GM21619 (cell line): Measurements from ENCODE around the gene G0S2.

Source experiments
- ATAC-seq: cut with Tn5 transposase; IDR thresholded peaks from one replicate; pipeline ENCODE4 v1.9.1; 2021; ENCODE audit not compliant: unreplicated experiment

Gene G0S2

GRCh38 chr1:209674957-209675564 is at the start of gene G0S2:
Gene G0S2 (plus strand): TSS chr1:209675412. CDS start chr1:209675685, 273 bp downstream.
- no peak for ATAC-seq

GRCh38 chr1:209625791-209626285 is 49.4 kb upstream of the G0S2 start:
- ATAC-seq = no peak

GRCh38 chr1:209626346-209627026 is 48.7 kb upstream of the G0S2 start:
- ATAC-seq = no peak

- ATAC-seq = peak; percentile 23
Observed at GRCh38 chr1:209627027-209627731, 48.0 kb upstream of the G0S2 start.

GRCh38 chr1:209627732-209628196 is 47.4 kb upstream of the G0S2 start:
- peak; percentile 89 for ATAC-seq

GRCh38 chr1:209628618-209629299 is 46.5 kb upstream of the G0S2 start:
- ATAC-seq = no peak

- no peak for ATAC-seq
Observed at GRCh38 chr1:209629621-209630382, 45.4 kb upstream of the G0S2 start.

- no peak for ATAC-seq
Observed at GRCh38 chr1:209630383-209631225, 44.6 kb upstream of the G0S2 start.

GRCh38 chr1:209633335-209633997 is 41.7 kb upstream of the G0S2 start:
- ATAC-seq = peak; percentile 82

- ATAC-seq = no peak
Observed at GRCh38 chr1:209634005-209634737, 41.0 kb upstream of the G0S2 start.

- no peak for ATAC-seq
Observed at GRCh38 chr1:209635850-209636249, 39.4 kb upstream of the G0S2 start.

GRCh38 chr1:209641832-209642172 is 33.4 kb upstream of the G0S2 start:
- no peak for ATAC-seq

- no peak for ATAC-seq
Observed at GRCh38 chr1:209642816-209643215, 32.4 kb upstream of the G0S2 start.

- ATAC-seq = no peak
Observed at GRCh38 chr1:209643285-209644020, 31.8 kb upstream of the G0S2 start.

- no peak for ATAC-seq
Observed at GRCh38 chr1:209645574-209646452, 29.4 kb upstream of the G0S2 start.

- no peak for ATAC-seq
Observed at GRCh38 chr1:209646558-209646957, 28.7 kb upstream of the G0S2 start.

GRCh38 chr1:209647156-209647555 is 28.1 kb upstream of the G0S2 start:
- no peak for ATAC-seq
